HepG2 (cell line): ENCODE results near the gene CTXN1. TPM values are rescaled to one million over a fixed set of nuclear protein-coding genes. Genes with fewer than 3 reads are reported as not detected.
A peak's percentile ranks its signal among the peaks of the same experiment; 100 is the strongest.

Source experiments
- CHCHD3 ChIP-seq: sonication (generic); formaldehyde crosslinking; IDR thresholded peaks from 2 replicates; pipeline ENCODE4 v1.8.0; 2022; ENCODE audit warnings: mild to moderate bottlenecking, missing genetic modification reagents, moderate library complexity
- NR2F6 ChIP-seq, 2 experiments: IDR thresholded peaks; 2 replicates each; pipeline ENCODE4 v1.6.1; 2016; ENCODE audit warnings: antibody characterized with exemption in 1 of 2, mild to moderate bottlenecking in 1 of 2
- RFX1 ChIP-seq: fragments of 450-650 bp; IDR thresholded peaks from 2 replicates; pipeline ENCODE4 v1.6.1; 2017
- SMC3 ChIP-seq: IDR thresholded peaks from 2 replicates; pipeline ENCODE4 v1.6.1; 2011; ENCODE audit warnings: low read length, improper control_type of control experiment
- STAG1 ChIP-seq: sonication (generic); formaldehyde crosslinking; IDR thresholded peaks from 2 replicates; pipeline ENCODE4 v1.4.0; 2020; ENCODE audit warnings: missing genetic modification reagents
- ZFP90 ChIP-seq: sonication (generic); formaldehyde crosslinking; IDR thresholded peaks from 2 replicates; pipeline ENCODE4 v1.8.0; 2022; ENCODE audit warnings: missing genetic modification reagents, mild to moderate bottlenecking, inconsistent platforms, borderline replicate concordance
- ZKSCAN1 ChIP-seq: fragments of 150-350 bp; IDR thresholded peaks from 2 replicates; pipeline ENCODE4 v1.6.1; 2014; ENCODE audit warnings: low read length
- ZNF224 ChIP-seq: sonication (generic); formaldehyde crosslinking; IDR thresholded peaks from 2 replicates; pipeline ENCODE4 v1.5.0; 2020; ENCODE audit warnings: mild to moderate bottlenecking, missing genetic modification reagents
- ZNF260 ChIP-seq: sonication (generic); formaldehyde crosslinking; IDR thresholded peaks from 2 replicates; pipeline ENCODE4 v1.4.0; 2020; ENCODE audit warnings: missing genetic modification reagents, low read depth, mild to moderate bottlenecking, borderline replicate concordance
- ZNF350 ChIP-seq: sonication (generic); formaldehyde crosslinking; IDR thresholded peaks from 2 replicates; pipeline ENCODE4 v1.4.0; 2020; ENCODE audit warnings: mild to moderate bottlenecking, low read depth, missing genetic modification reagents, borderline replicate concordance
- ZNF382 ChIP-seq: sonication (generic); formaldehyde crosslinking; IDR thresholded peaks from 2 replicates; pipeline ENCODE4 v1.5.0; 2020; ENCODE audit warnings: missing genetic modification reagents, mild to moderate bottlenecking, borderline replicate concordance
- ZNF446 ChIP-seq: sonication (generic); formaldehyde crosslinking; IDR thresholded peaks from 2 replicates; pipeline ENCODE4 v1.5.0; 2020; ENCODE audit warnings: mild to moderate bottlenecking, missing genetic modification reagents
- ZNF670 ChIP-seq: sonication (generic); formaldehyde crosslinking; IDR thresholded peaks from 2 replicates; pipeline ENCODE4 v1.8.0; 2022; ENCODE audit warnings: mild to moderate bottlenecking, missing genetic modification reagents, borderline replicate concordance
- ZNF777 ChIP-seq: sonication (generic); formaldehyde crosslinking; IDR thresholded peaks from 2 replicates; pipeline ENCODE4 v1.4.0; 2020; ENCODE audit warnings: missing genetic modification reagents
- ZNF879 ChIP-seq: sonication (generic); formaldehyde crosslinking; IDR thresholded peaks from 2 replicates; pipeline ENCODE4 v1.8.1; 2023; ENCODE audit warnings: missing genetic modification reagents
- polyA plus RNA-seq, 8 experiments: library from polyadenylated mRNA; depleted of rRNA in 3 of 8; stranded (reverse) in 7 of 8; unstranded in 1 of 8; fragments of >200 nt; fragmentation: Illumina TruSeq in 4 of 8; extraction: Trizol in 4 of 8; gene quantifications; 2 replicates each; pipeline versions ENCODE4 v1.2.1 to v1.2.3, GENCODE V29; 2011 to 2016; ENCODE audit warnings: low read depth in 4 of 8, missing spikeins in 1 of 8, mixed read lengths in 1 of 8; ENCODE audit not compliant: insufficient read depth in 1 of 8
- total RNA-seq, 5 experiments: library from RNA; depleted of rRNA; stranded (reverse); fragments of >200 nt; fragmentation: Illumina TruSeq; extraction: Trizol; gene quantifications; 2 replicates each; pipeline ENCODE4 v1.2.3, GENCODE V29; 2016; ENCODE audit warnings: low read depth in 1 of 5
- TF ChIP-seq, protein P1 (sequence below): sonication (generic); formaldehyde crosslinking; IDR thresholded peaks from 2 replicates; pipeline ENCODE4 v1.8.1; 2023; ENCODE audit warnings: missing genetic modification reagents, mild to moderate bottlenecking, borderline replicate concordance
- TF ChIP-seq, protein P2 (sequence below): sonication (generic); formaldehyde crosslinking; conservative IDR thresholded peaks from 2 replicates; pipeline ENCODE4 v1.5.0; 2020; ENCODE audit warnings: missing genetic modification reagents
- TF ChIP-seq, protein P3 (sequence below): IDR thresholded peaks from 2 replicates; pipeline ENCODE4 v1.6.1; 2016; ENCODE audit warnings: missing compliant biosample characterization, missing genetic modification reagents, borderline replicate concordance
- TF ChIP-seq, protein P4 (sequence below): sonication (generic); formaldehyde crosslinking; IDR thresholded peaks from 2 replicates; pipeline ENCODE4 v1.4.0; 2020; ENCODE audit warnings: missing genetic modification reagents
- TF ChIP-seq, protein P5 (sequence below): sonication (generic); formaldehyde crosslinking; IDR thresholded peaks from 2 replicates; pipeline ENCODE4 v1.4.0; 2020; ENCODE audit warnings: missing genetic modification reagents, mild to moderate bottlenecking, borderline replicate concordance

Gene CTXN1
- total and polyA plus RNA-seq, 2 of the 13 experiments (the other 11 are each of a cell fraction or from before 2014, with no cell fraction given), result 0.11 TPM; not detected in 1

DNA sequence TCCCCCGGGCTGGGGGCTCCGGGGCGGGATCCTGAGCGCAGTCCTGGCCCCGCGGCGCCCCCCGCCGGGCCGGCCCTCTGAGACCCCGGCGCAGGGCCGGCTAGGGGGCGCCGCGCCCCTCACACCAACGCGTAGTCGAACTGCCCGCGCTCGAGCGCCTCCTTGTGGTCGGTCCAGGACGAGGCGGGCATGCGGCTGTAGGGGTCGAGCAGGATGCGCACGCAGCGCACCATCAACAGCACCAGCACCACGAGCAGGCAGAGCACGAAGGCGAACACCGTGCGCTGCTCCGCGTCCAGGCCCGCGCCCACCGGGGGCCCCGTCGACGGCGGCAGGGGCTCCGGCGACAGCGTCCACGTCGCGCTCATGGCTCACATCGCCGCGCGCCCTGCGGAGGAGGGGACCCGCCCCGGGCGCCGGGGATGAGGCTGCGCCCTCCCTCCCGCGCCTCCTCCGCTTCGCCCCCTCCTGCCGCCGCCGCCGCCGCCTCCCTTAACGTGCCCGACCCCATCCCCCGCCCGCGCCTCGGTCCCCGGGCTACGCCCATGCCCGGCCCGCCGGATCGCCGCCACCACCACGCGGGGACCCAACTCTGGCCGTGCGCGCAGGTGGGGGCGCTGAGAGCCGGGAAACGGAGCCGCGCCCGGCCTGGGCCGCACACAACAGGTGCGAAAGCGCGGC, 624 bp downstream of the CTXN1 start (continued):
- TF ChIP-seq CHCHD3, result no peak; the same call in 1 of the 2 replicates
- TF ChIP-seq, protein P1, sequence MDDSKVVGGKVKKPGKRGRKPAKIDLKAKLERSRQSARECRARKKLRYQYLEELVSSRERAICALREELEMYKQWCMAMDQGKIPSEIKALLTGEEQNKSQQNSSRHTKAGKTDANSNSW, result peak; percentile 91; the same call in 1 of the 2 replicates
- TF ChIP-seq ZKSCAN1, result no peak
- TF ChIP-seq ZNF350 (CRISPR knock-in tag), result no peak
- TF ChIP-seq ZNF879 (CRISPR knock-in tag), result no peak
- TF ChIP-seq STAG1 (CRISPR knock-in tag), result peak; percentile 73
- no peak for TF ChIP-seq RFX1
- no peak for TF ChIP-seq ZNF670 (CRISPR knock-in tag)
- TF ChIP-seq SMC3, result no peak; the same call in 1 of the 2 replicates
- TF ChIP-seq ZNF382, result no peak
- TF ChIP-seq ZNF446 (CRISPR knock-in tag), result peak; percentile 54; the same call in 1 of the 2 replicates
- TF ChIP-seq, protein P2, sequence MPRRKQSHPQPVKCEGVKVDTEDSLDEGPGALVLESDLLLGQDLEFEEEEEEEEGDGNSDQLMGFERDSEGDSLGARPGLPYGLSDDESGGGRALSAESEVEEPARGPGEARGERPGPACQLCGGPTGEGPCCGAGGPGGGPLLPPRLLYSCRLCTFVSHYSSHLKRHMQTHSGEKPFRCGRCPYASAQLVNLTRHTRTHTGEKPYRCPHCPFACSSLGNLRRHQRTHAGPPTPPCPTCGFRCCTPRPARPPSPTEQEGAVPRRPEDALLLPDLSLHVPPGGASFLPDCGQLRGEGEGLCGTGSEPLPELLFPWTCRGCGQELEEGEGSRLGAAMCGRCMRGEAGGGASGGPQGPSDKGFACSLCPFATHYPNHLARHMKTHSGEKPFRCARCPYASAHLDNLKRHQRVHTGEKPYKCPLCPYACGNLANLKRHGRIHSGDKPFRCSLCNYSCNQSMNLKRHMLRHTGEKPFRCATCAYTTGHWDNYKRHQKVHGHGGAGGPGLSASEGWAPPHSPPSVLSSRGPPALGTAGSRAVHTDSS (CRISPR knock-in tag), result no peak
- no peak for TF ChIP-seq ZNF224 (CRISPR knock-in tag)
- TF ChIP-seq NR2F6 (IDR thresholded peaks at IDR 0.05), result no peak
- TF ChIP-seq NR2F6 (CRISPR knock-in tag; IDR thresholded peaks at IDR 0.05), result peak; percentile 74
- no peak for TF ChIP-seq ZNF260 (CRISPR knock-in tag)
- peak; percentile 92 for TF ChIP-seq ZNF777 (CRISPR knock-in tag)
- TF ChIP-seq, protein P3, sequence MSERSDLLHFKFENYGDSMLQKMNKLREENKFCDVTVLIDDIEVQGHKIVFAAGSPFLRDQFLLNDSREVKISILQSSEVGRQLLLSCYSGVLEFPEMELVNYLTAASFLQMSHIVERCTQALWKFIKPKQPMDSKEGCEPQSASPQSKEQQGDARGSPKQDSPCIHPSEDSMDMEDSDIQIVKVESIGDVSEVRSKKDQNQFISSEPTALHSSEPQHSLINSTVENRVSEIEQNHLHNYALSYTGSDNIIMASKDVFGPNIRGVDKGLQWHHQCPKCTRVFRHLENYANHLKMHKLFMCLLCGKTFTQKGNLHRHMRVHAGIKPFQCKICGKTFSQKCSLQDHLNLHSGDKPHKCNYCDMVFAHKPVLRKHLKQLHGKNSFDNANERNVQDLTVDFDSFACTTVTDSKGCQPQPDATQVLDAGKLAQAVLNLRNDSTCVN (CRISPR knock-in tag), result no peak
- TF ChIP-seq, protein P4, sequence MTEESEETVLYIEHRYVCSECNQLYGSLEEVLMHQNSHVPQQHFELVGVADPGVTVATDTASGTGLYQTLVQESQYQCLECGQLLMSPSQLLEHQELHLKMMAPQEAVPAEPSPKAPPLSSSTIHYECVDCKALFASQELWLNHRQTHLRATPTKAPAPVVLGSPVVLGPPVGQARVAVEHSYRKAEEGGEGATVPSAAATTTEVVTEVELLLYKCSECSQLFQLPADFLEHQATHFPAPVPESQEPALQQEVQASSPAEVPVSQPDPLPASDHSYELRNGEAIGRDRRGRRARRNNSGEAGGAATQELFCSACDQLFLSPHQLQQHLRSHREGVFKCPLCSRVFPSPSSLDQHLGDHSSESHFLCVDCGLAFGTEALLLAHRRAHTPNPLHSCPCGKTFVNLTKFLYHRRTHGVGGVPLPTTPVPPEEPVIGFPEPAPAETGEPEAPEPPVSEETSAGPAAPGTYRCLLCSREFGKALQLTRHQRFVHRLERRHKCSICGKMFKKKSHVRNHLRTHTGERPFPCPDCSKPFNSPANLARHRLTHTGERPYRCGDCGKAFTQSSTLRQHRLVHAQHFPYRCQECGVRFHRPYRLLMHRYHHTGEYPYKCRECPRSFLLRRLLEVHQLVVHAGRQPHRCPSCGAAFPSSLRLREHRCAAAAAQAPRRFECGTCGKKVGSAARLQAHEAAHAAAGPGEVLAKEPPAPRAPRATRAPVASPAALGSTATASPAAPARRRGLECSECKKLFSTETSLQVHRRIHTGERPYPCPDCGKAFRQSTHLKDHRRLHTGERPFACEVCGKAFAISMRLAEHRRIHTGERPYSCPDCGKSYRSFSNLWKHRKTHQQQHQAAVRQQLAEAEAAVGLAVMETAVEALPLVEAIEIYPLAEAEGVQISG (CRISPR knock-in tag), result peak; percentile 77
- TF ChIP-seq ZFP90 (CRISPR knock-in tag), result peak; percentile 45; the same call in 1 of the 2 replicates
- TF ChIP-seq, protein P5, sequence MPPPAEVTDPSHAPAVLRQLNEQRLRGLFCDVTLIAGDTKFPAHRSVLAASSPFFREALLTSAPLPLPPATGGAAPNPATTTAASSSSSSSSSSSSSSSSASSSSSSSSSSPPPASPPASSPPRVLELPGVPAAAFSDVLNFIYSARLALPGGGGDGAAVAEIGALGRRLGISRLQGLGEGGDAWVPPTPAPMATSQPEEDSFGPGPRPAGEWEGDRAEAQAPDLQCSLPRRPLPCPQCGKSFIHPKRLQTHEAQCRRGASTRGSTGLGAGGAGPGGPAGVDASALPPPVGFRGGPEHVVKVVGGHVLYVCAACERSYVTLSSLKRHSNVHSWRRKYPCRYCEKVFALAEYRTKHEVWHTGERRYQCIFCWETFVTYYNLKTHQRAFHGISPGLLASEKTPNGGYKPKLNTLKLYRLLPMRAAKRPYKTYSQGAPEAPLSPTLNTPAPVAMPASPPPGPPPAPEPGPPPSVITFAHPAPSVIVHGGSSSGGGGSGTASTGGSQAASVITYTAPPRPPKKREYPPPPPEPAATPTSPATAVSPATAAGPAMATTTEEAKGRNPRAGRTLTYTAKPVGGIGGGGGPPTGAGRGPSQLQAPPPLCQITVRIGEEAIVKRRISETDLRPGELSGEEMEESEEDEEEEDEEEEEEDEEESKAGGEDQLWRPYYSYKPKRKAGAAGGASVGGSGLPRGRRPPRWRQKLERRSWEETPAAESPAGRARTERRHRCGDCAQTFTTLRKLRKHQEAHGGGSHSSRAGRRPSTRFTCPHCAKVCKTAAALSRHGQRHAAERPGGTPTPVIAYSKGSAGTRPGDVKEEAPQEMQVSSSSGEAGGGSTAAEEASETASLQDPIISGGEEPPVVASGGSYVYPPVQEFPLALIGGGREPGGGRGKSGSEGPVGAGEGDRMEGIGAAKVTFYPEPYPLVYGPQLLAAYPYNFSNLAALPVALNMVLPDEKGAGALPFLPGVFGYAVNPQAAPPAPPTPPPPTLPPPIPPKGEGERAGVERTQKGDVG (CRISPR knock-in tag), result no peak
